Measurements from ENCODE around the gene EIF3K.

GRCh38 chr19:38580080-38580479 is 38.9 kb upstream of the EIF3K start:
- TF ChIP-seq EZH2 (IDR thresholded peaks at IDR 0.05) (no peak), CTCF (IDR thresholded peaks at IDR 0.05) (no peak)
